Tibial nerve (tissue), 4 donors: ENCODE data around the gene HTR1D. TPM values are rescaled to one million over a fixed set of nuclear protein-coding genes. Genes with fewer than 3 reads are reported as not detected.

ENCODE experiments used
- DNase-seq, 2 donors: peaks; one replicate each; pipeline ENCODE4 v3.0.0-alpha.2; 2019; ENCODE audit warnings: low spot score in 2 of 2
- H3K27ac ChIP-seq, 4 donors: fragments of 200-600 bp; sonication (generic) in 3 of 4; one replicate each; pipeline ENCODE4 v1.5.1; 2017 to 2019; ENCODE audit warnings: mild to moderate bottlenecking in 1 of 4
- H3K27me3 ChIP-seq, 2 donors: fragments of 200-600 bp; sonication (generic) in 1 of 2; one replicate each; pipeline versions ENCODE4 v1.5.1 to v1.6.0; 2017 to 2019
- H3K36me3 ChIP-seq, 3 donors: fragments of 200-600 bp; sonication (generic); one replicate each; pipeline ENCODE4 v1.5.1; 2018 to 2019
- H3K4me1 ChIP-seq, 4 donors: fragments of 200-600 bp; sonication (generic) in 3 of 4; one replicate each; pipeline ENCODE4 v1.5.1; 2017 to 2019
- H3K4me3 ChIP-seq, 4 donors: fragments of 200-600 bp; sonication (generic) in 3 of 4; one replicate each; pipeline ENCODE4 v1.5.1; 2017 to 2019; ENCODE audit warnings: mild to moderate bottlenecking in 1 of 4, moderate library complexity in 1 of 4
- H3K9me3 ChIP-seq, 4 donors: fragments of 200-600 bp; sonication (generic) in 3 of 4; one replicate each; pipeline ENCODE4 v1.5.1; 2017 to 2019
- CTCF ChIP-seq, 5 experiments: fragments of 200-600 bp in 3 of 5; fragments of 450-650 bp in 2 of 5; sonication (generic) in 3 of 5; IDR thresholded peaks; one replicate each; pipeline ENCODE4 v1.5.1; 2016 to 2019; ENCODE audit warnings: antibody characterized with exemption in 5 of 5, mild to moderate bottlenecking in 3 of 5, moderate library complexity in 2 of 5
- EP300 ChIP-seq, 2 donors: sonication (generic); formaldehyde crosslinking; IDR thresholded peaks; one replicate each; pipeline ENCODE4 v1.6.1; 2017; ENCODE audit warnings: antibody characterized with exemption in 2 of 2, mild to moderate bottlenecking in 1 of 2
- POLR2A ChIP-seq, 2 donors: fragments of 450-650 bp; IDR thresholded peaks; one replicate each; pipeline ENCODE4 v1.6.1; 2017; ENCODE audit warnings: antibody characterized with exemption in 2 of 2, mild to moderate bottlenecking in 2 of 2, moderate library complexity in 2 of 2
- WGBS, 2 donors: methylation state at CpG; one replicate each; pipeline ENCODE4 v1.1.5; 2018; 5-methylcytosine and 5-hydroxymethylcytosine counted together
- total RNA-seq, 4 donors: library from RNA; depleted of rRNA; stranded (reverse); fragments of >200 nt; gene quantifications; one replicate each; pipeline ENCODE4 v1.1.0, GENCODE V29; 2016

Gene HTR1D
- total RNA-seq, 4 donors from 2014 or later, result 0.30 to 2.4 (median 0.63) TPM; not detected in 1

- peak overlapping the region in 1 of 4 donors; percentile 93 for H3K27ac ChIP-seq
- H3K9me3 ChIP-seq, result no peaks in the 10 kb centered on the region
- H3K36me3 ChIP-seq, result no peaks in the 10 kb centered on the region
- no peak for DNase-seq
- no peak overlapping the region for H3K4me3 ChIP-seq
- 63 to 68% methylated on average over 6 of the region's 6 CpGs for WGBS, 2 donors
- TF ChIP-seq EP300 (IDR thresholded peaks at IDR 0.05) (no peak), POLR2A (IDR thresholded peaks at IDR 0.05) (no peak), CTCF (IDR thresholded peaks at IDR 0.05) (peak in 3 of 5 experiments; percentile 13 to 38 (median 26))
- peaks cover 0 to 20% (median 7%) of the 10 kb centered on the region in 4 donors for H3K4me1 ChIP-seq
- H3K27me3 ChIP-seq, result no peaks in the 10 kb centered on the region
Observed at GRCh38 chr1:23178950-23179349, 38.4 kb downstream of the HTR1D start.

- 84% methylated on average over 6 of the region's 6 CpGs for WGBS, 2 donors
- TF ChIP-seq POLR2A (IDR thresholded peaks at IDR 0.05) (no peak), EP300 (IDR thresholded peaks at IDR 0.05) (no peak), CTCF (IDR thresholded peaks at IDR 0.05) (no peak)
- no peak for DNase-seq
- Histone ChIP-seq H3K27me3 (no peaks in the 10 kb centered on the region), H3K36me3 (no peaks in the 10 kb centered on the region), H3K9me3 (no peaks in the 10 kb centered on the region), H3K27ac (peak overlapping the region in 3 of 4 donors; percentile 74 to 93 (median 86)), H3K4me3 (no peak overlapping the region), H3K4me1 (peaks cover 0 to 20% (median 7%) of the 10 kb centered on the region in 4 donors)
Observed at GRCh38 chr1:23178414-23178813, 38.9 kb downstream of the HTR1D start.

- H3K36me3 ChIP-seq, result no peaks in the 10 kb centered on the region
- TF ChIP-seq CTCF (IDR thresholded peaks at IDR 0.05), result peak in 2 of 5 experiments; percentile 58 to 72
- no peak for TF ChIP-seq POLR2A (IDR thresholded peaks at IDR 0.05)
- TF ChIP-seq EP300 (IDR thresholded peaks at IDR 0.05), result peak in 1 of 2 donors; percentile 30
- no peaks in the 10 kb centered on the region for H3K27me3 ChIP-seq
- peak overlapping the region; percentile 43 to 76 (median 60) for H3K4me3 ChIP-seq
- peak overlapping the region; percentile 62 to 93 (median 80) for H3K27ac ChIP-seq
- WGBS, 2 donors, result 0 to 1% methylated on average over 18 to 56 of the region's 62 CpGs
- DNase-seq, result peak in 1 of 2 donors; percentile 27
- H3K9me3 ChIP-seq, result no peaks in the 10 kb centered on the region
- peaks cover 0 to 20% (median 7%) of the 10 kb centered on the region in 4 donors for H3K4me1 ChIP-seq
Observed at GRCh38 chr1:23177438-23178380, 39.6 kb downstream of the HTR1D start.

- no peak for DNase-seq
- H3K36me3 ChIP-seq, result no peaks in the 10 kb centered on the region
- H3K4me1 ChIP-seq, result peaks cover 0 to 20% (median 7%) of the 10 kb centered on the region in 4 donors
- WGBS, 2 donors, result 38 to 41% methylated on average over 10 of the region's 10 CpGs
- peak overlapping the region in 3 of 4 donors; percentile 74 to 93 (median 86) for H3K27ac ChIP-seq
- no peaks in the 10 kb centered on the region for H3K27me3 ChIP-seq
- H3K4me3 ChIP-seq, result peak overlapping the region; percentile 43 to 76 (median 60)
- no peak for TF ChIP-seq CTCF (IDR thresholded peaks at IDR 0.05)
- no peak for TF ChIP-seq EP300 (IDR thresholded peaks at IDR 0.05)
- no peak for TF ChIP-seq POLR2A (IDR thresholded peaks at IDR 0.05)
- H3K9me3 ChIP-seq, result no peaks in the 10 kb centered on the region
Observed at GRCh38 chr1:23177031-23177430, 40.3 kb downstream of the HTR1D start.
